Omental fat pad (tissue), 4 donors: ENCODE measurements around the gene GATC. TPM values are rescaled to one million over a fixed set of nuclear protein-coding genes. Genes with fewer than 3 reads are reported as not detected.

Experiments
- ATAC-seq: fragments of 150-250 bp; one replicate; pipeline ENCODE4 v1.9.1; 2016; ENCODE audit warnings: mild to moderate bottlenecking, moderate library complexity; ENCODE audit not compliant: low FRiP score
- DNase-seq: peaks from one replicate; pipeline ENCODE4 v3.0.0-alpha.2; 2019; ENCODE audit warnings: low spot score
- total RNA-seq, 4 donors: library from RNA; depleted of rRNA; stranded (reverse); fragments of >200 nt; gene quantifications; one replicate each; pipeline ENCODE4 v1.1.0, GENCODE V29; 2016
- TF ChIP-seq, protein P1 (sequence below), 3 donors: fragments of 450-650 bp; IDR thresholded peaks; one replicate each; pipeline ENCODE4 v1.5.1; 2016 to 2017; ENCODE audit warnings: antibody characterized with exemption in 3 of 3, mild to moderate bottlenecking in 3 of 3, moderate library complexity in 2 of 3

GATC gene
- total RNA-seq, 4 donors from 2014 or later, result 22.8 to 30.7 (median 24.2) TPM

DNA sequence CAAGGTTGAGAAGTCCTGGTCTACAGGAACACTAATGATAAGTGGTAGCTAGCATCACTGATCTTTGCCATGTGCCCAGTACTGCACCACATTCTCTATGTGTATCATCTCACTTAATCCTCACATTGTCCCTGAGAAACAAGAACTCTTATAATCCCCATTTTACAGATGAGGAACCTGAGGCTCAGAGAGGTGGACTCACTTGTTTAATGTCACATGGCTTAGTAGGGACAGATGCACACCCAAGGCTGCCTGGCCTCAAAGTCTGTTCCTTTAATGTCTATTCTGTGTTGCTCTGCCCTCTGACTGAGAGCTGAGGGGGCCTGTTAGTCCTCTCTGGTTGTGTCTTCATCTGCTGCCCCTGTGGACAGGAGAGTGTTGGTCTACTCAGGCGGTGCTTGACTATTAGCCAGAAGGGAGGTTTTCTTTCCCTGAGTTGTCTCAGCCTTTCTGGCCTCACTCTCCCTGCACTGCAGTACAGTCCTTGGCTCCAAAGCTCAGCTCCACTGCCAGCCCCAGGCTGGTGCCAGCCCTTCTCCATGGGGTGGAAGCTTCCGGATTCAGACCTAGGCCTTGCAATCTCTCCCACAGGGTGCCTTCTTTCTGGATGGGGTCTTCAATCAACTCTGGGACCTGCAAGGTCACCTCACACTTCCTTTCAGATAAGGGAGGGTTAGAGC, 44.7 kb downstream of the GATC start:
- ATAC-seq (no peak), DNase-seq (no peak)
- TF ChIP-seq, protein P1, sequence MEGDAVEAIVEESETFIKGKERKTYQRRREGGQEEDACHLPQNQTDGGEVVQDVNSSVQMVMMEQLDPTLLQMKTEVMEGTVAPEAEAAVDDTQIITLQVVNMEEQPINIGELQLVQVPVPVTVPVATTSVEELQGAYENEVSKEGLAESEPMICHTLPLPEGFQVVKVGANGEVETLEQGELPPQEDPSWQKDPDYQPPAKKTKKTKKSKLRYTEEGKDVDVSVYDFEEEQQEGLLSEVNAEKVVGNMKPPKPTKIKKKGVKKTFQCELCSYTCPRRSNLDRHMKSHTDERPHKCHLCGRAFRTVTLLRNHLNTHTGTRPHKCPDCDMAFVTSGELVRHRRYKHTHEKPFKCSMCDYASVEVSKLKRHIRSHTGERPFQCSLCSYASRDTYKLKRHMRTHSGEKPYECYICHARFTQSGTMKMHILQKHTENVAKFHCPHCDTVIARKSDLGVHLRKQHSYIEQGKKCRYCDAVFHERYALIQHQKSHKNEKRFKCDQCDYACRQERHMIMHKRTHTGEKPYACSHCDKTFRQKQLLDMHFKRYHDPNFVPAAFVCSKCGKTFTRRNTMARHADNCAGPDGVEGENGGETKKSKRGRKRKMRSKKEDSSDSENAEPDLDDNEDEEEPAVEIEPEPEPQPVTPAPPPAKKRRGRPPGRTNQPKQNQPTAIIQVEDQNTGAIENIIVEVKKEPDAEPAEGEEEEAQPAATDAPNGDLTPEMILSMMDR (IDR thresholded peaks at IDR 0.05), result no peak

DNA sequence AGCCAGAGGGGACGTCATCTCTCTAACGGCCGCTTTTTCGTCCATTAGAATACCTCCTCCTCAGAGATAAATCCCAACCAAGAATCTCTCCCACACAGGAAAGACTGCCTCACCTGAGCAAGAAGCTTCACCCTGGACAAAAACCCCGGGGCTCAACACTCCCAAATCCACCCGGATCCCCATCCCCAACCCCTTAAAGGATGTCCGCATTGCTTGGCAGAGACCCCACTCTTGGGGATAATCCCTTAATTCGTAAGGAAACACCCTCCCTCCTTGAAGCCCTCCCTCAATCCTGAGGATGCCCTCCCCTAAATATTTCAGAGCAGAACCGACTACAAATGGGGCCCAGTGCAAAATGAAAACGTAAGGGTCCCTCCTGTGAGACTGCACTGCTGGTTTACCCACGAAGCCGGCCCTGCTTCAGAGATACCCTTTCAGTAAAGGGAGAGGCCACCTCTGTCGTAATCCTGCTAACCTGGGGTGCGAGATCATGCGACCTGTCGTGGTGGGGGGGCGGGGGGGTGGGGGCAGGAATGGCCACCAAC, 49.0 kb downstream of the GATC start:
- TF ChIP-seq, protein P1 (IDR thresholded peaks at IDR 0.05), result no peak
- DNase-seq (no peak), ATAC-seq (no peak)

DNA sequence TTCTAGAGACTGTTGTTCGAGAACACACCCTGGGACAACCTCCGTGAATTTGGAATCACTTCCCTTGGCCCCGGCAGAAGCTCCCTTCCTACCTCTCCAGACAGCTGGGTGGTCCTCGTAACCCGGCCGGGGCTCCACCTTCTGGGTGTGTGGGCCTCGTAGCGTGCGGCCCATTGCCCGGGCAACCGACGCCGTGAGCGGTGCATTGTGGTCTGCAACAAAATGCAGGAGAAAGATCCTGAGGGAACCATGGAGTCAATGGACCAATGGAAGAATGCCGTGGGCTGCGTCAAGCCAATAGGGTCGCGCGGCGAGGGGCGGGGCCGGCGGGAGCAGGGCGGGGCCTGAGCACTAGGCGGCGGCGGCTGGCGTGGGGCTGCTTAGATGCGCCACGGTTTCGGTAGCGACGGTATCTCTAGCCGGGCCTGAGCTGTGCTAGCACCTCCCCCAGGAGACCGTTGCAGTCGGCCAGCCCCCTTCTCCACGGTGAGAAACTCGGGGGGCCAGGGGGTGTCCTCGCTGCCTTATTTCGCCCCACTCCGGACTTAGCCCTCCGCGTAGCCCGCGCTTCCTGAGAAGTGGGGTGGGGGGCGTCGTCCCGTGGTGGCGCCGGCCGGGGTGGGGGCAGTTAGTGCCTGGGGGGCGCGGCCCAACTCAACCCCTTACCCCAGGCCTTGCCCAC, 49.6 kb downstream of the GATC start, which contains the start of gene DYNLL1:
TSS of gene DYNLL1 (plus strand) at position 383 of the 682 bp plus-strand sequence. CDS start 309 bp downstream, outside the sequence.
- TF ChIP-seq, protein P1 (IDR thresholded peaks at IDR 0.05), result no peak
- peak; percentile 97 for DNase-seq
- peak; percentile 99 for ATAC-seq

DNA sequence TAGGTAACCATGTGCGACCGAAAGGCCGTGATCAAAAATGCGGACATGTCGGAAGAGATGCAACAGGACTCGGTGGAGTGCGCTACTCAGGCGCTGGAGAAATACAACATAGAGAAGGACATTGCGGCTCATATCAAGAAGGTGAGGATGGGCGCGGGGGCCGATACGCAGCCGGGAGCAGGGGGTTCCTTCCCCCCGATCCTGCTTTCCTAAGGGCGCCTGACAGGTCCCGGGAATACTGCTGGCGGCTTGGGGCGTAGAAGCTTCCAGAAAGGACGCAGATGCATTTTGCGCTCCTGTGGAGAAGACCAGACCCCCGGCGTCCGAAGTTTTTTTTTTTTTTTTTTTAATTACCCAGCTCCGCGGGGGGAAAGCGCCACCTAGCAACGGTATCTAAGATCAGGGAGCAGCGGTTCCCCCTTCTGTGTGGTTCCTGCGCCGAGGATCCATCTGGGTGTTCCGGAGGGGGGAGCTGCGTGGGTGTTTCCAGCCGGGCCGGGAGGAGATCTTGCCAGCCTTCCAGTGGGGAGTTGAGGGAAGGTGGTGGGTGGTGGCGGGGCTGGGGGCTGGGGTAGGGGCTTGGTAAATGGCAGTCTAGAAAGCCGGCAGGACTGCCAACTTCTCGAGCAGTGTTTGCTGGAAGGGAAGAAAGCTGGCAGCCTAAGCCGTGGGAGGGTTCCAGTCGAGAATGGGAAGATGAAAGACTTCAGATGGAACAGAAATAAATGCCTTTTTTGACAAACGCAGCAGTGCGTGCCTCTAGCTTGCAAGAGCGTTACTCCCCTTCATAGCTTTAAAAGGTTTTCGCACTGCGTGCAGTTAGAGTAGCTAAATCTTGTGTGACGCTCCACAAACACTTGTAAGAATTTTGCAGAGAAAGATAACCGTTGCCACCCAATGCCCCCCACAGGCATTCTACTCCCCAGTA, 50.4 kb downstream of the GATC start:
- TF ChIP-seq, protein P1 (IDR thresholded peaks at IDR 0.05), result no peak
- ATAC-seq, result peak; percentile 50
- DNase-seq, result peak; percentile 25

DNA sequence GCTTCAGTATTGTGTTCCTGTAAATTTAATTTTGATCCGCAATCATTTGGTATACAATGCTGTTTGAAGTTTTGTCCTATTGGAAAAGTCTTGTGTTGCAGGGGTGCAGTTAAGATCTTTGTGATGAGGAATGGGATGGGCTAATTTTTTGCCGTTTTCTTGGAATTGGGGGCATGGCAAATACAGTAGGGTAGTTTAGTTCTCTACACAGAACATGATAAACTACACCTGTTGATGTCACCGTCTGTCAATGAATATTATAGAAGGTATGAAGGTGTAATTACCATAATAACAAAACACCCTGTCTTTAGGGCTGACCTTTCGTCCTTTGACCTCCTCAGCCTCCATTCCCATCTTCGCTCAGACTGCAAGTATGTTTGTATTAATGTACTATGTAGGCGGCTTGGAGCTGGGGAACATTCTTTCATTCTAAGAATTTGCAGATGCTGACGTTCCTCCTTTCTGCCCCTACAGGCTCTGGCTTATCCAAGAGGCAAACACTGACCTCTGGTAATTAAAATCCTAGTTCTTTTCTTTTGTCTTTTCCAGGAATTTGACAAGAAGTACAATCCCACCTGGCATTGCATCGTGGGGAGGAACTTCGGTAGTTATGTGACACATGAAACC, 51.4 kb downstream of the GATC start:
- TF ChIP-seq, protein P1 (IDR thresholded peaks at IDR 0.05), result no peak
- no peak for DNase-seq
- ATAC-seq, result no peak

DNA sequence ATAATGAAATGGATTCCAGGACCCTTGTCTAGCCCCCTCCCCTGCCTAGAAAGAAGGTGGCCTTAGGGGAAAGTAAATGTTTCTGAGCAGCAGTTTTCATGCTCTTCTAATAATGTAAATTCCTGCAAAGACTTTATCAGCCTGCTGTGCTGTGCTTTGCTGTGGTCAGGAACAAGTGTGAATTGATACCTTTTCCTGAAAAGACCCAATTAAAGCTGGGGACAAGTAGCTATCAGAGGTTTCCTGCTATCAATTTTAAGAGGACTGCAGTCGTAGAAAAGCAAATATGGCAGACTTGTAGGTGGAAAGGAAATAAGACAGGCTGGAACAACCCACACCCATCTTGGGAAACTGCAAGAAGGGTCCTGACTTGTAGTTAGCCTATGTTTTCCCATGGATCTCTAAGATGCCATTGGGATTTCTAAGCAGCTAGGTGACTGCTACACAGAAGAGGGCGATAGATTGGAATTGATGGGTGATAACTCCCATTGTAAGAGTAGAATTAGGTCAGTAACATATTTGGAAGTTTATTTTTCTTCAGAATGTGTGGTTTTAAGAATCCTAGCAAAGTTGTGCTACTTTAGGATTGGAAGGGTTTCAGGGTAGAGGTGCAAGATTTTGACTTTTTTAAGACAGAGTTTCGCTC, 52.7 kb downstream of the GATC start:
- ATAC-seq (no peak), DNase-seq (no peak)
- TF ChIP-seq, protein P1 (IDR thresholded peaks at IDR 0.05), result no peak
